Activated CD4-positive, CD25-positive, alpha-beta regulatory T cell treated with anti-CD3 and anti-CD28 coated beads, Interleukin-2, amount 50 U/mL, for 72 hours (primary cell): Measurements from ENCODE around the gene ST7L.

Experiments
- DNase-seq: peaks from one replicate; pipeline ENCODE4 v3.0.0; 2021

ST7L gene

DNA sequence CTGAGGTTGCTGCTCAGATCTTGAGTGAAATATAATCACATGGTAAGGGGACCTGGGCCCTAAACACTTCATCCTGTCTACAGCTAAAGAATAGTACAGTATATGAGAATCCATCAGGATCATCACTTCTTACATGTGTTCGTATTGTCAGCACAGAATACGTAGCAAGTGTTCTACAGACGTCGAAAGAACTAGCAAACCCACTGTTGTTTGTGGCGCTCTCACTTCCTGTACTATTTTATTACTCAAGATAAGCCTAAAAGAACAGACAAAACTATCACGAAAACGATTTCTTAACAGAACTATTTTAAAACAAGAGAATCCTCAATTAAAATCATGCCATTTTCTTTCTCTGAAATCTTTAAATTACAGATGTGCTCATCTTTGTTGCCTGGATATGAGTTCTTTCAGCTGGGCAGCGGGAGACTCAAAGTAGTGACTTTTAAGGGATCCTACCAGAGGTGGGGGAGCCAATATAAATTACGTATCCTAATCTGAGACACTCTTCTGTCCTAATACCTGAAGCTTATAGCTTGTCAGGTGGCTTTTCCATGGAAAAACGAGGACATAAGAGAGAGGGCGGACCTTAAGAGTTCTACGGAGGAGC is 724 bp downstream of the ST7L start:
- no peak for DNase-seq

DNA sequence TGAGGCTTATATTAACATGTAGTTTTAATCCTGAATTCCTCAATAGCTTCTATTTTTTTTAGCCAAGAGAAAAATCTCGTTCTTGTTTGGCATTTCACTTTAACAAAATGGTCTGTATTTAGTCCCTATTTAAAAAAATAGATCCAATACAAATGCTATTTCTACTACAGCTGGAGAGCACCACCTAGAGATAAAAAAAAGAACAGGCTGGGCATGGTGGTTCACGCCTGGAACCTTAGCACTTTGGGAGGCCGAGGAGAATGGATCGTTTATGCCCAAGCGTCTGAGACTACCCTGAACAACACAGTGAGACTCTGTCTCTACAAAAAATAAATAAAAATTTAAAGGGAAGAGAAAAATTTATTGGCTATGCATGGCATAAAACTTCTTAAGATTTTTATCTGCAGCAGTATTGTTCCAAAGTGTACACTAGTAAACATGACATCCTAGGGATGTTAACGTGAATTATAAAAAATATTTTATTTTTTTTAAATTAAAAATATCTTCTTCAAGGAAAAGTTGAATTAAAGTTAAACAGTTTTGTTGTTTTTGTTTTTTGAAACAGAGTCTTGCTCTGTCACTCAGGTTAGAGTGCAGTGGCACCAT is 4.4 kb downstream of the ST7L start:
- no peak for DNase-seq

DNA sequence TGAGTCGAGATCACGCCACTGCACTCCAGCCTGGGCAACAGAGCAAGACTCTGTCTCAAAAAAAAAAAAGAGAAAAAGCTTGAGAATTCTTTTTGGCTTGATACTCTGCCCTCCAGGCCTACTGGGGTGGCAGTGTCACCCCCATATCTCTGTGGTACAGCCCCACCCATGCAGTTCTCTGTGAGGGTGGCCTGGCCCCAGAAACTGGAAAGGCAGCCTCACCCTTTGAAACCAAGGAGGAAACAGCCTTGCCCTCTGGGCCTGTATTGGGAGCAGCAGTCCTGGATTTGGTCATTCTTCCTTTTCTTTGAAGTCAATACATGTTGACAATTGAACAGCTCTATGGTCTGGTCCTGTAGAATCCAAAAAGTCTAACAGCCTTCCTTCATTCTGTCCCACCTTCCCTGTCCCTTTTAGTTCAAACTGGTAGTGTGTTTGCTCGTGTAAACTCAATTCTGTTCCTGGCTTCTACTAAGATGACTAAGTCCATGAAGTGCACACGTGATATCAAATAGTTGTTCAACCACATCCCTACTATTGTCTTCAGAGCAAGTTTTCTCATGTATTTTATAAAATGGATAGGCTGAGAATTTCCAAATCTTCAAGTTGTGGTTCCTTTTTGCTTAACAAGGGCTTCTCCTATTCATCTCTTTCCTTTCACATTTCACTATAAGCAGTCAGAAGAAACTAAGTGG is 13.2 kb downstream of the ST7L start:
- DNase-seq: no peak

DNA sequence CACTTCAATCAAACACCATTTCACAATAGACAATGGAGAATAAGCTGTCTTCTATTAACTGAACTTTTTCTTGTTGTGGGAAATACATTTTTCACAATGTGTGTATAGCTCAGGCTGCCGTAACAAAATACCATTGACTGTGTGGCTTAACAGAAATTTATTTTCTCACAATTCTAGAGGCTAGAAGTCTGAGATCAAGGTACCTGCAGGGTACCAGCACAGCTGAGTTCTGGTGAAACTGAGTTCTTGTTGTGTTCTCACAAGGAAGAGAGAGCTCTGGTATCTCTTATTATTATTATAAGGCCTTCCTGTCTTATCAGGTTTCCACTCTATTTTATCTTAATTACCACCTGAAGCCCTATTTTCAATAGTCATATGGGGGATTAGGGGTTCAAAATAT is 15.4 kb downstream of the ST7L start:
- no peak for DNase-seq

DNA sequence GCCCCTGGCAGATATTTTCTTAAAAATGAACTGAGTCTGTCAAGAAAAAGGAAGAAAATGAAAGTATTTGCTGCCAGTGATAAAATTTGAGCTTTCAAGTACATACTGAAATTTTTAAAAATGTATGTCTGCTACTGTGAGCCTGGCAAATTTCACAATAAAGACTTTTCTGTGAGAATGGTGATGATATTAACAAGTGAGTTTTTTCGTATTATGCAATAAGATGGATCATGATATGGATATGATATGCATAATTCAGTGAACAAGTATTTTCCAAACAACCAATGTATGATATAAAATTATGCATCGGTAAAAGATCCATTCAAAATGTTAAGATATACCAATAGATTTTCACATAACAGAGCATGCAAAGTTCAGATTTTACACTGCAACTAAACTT is 15.9 kb downstream of the ST7L start:
- DNase-seq: no peak

DNA sequence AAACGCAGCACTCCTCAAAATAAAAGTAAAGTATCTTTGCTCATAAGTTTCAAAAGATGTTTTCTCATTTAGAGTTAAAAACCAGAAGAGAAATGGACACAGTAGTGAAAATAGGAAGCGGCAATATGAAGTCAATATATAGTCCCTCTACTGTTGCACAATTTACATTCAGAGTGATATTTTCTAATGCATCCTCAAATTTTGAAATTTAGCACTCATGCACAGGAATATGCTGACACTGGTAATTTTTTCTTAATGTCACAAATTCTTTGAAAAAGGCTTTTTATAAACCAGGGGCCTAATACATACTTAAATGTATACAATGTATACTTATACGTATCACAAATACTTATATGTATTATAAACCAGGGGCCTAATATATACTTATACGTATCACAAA is 19.5 kb downstream of the ST7L start:
- DNase-seq: no peak

DNA sequence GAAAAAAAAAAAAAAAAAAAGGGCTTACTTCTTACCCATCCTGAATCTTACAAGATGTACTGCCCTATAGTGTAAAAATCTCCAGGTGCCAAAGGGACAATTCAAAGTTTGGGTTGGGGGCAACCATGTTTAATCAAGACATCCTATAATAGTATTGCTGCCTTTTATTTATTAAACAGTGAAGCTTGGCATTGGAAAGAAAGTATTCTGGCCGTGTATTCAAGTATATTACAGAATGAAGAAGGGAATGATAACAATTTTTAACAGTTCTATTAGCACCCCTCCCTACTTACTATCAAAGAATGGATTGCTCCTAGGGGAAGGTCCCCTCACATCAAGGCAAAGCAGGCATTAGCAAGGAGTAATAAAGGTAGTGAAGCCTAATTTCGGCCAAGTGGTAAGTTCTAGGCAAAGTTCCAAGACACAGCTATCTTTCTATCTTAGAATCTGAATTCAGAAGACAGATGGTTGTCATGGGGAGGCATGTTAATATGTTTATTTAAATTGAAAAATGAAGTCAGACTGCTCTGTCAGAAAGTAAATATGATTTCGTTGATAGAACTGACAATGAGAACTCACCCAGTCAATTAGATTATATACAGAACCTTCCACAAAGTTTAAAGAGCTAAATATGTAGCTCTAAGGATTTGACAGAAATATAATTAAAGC is 24.6 kb downstream of the ST7L start:
- DNase-seq: no peak

DNA sequence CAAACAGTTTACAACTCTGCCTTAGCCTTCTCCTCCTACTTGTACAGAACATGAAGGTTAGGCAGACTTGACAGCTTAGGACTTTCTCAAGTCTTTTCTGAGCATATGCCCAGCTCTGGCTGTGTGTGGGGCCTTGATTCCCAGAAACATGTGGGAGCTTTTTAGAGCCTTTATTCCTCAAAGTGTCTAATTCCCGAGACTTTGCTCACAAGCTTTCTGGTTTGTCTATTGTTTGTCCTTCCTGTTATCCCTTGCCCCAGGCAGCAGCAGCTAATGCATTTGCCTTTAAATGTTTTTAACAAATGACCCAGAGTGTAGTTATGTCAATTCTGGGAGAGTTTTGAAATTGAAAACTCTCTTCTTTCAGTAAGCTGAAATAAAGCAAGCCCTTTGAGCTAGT is 29.2 kb downstream of the ST7L start:
- DNase-seq: no peak

DNA sequence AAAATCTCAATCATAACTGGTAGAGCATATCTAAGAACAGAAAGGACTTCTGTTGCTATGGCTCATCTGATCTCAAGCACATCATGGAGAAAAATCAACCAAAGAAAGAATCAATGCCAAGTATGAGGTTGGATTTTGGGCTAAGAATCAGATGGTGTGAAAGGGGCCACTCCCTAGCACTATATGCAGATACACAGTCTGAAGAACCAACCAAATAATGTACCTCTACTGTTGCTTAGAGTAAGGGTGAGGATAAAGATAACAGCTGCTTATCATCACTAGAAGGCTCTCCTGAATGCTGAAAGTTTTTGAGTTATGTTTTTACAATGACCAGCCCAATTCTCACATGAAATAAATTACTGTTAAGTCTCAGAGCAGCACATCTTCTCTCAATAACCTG is 35.6 kb downstream of the ST7L start:
- no peak for DNase-seq

DNA sequence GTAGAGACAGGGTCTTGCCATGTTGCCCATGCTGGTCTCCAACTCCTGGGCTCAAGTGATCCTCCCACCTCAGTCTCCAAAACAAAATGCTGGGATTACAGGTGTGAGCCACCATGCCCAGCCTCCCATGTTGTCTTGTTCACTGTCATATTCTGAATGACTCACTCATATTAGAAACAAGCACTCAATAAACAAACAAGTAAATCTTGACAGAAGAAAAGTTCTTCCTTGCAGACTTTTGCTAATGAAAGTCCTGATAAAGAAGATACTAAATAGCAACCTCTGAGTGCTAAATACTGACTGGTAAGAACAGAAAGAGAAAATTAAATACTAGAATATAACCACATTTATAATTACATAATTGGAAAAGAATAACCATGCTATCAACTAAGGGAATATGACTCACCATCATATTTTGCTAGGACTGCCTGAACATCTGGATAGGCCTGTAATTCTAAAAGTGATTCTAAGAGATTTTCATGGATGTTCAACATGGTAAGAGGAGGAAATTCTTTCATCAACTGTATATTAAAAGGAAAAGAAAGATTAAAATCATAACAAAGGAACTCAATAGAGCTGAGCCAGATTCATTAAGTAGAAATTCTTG is 37.3 kb downstream of the ST7L start:
- DNase-seq: no peak

DNA sequence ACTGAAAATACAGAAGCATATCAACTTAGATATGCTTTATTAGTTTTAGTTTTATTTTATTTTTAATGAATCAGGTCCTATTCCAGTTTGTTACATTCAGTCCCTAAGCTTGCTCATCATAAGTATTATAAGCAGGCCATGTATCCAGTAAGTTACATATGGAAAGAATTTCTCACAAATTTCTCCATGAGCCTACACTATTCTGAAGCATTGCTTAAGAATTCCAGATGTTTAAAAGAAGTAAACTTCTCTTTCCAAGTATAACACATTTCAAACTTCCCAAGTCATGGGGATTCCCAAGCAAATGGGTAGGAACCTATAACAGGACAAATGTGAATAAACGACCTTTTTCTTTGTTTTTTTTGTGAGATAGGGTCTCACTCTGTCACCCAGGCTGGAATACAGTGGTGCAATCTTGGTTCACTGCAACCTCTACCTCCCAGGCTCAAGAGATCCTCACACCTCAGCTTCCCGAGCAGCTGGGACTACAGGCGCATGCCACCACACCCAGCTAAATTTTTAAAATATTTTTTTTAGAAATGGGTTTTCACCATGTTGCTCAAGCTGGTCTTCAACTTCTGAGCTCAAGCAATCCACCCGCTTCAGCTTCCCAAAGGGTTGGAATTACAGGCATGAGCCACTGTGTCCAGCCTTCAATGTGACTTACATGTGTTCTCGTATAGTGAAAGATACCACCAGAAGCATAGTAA is 39.0 kb downstream of the ST7L start:
- DNase-seq: no peak

DNA sequence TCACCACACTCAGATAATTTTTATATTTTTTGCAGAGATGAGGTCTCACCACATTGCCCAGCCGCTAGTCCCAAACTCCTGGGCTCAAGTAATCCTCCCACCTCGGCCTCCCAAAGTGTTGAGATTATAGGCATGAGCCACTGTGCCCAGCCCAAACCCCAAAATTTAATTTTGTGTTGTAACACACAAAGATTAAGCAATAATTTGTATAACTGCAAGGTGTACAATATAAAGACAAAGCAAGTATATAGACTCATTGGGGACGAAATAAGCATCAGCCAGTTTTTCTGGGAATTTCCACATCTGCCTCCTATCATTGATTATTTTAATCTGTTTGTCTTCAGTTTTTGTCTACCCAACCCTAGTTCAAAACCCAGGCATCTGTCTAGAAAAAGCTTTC is 42.7 kb downstream of the ST7L start:
- DNase-seq: no peak

DNA sequence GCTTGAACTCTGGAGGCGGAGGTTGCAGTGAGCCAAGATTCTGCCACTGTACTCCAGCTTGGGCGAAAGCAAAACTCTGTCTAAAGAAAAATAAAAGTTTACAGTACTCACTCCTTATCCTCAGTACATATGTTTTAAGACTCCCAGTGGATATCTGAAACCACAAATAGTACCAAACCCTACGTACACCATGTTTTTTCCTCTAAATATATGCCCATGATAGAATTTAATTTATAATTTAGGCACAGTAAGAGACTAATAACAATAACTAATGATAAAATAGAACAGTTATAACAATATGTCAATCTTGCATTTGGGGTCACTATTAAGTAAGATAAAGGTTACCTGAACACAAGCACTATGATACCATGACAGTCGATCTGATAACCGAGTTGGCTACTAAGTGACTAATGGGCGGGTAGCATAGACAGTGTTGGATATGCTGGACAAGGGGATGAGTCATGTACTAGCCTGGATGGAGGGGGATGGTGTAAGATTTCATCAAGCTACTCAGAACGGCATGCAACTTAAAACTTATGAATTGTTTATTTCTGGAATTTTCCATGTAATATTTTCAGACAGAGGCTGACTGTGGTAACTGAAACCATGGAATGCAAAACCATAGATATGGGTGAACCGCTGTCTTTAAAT is 43.7 kb downstream of the ST7L start:
- no peak for DNase-seq

DNA sequence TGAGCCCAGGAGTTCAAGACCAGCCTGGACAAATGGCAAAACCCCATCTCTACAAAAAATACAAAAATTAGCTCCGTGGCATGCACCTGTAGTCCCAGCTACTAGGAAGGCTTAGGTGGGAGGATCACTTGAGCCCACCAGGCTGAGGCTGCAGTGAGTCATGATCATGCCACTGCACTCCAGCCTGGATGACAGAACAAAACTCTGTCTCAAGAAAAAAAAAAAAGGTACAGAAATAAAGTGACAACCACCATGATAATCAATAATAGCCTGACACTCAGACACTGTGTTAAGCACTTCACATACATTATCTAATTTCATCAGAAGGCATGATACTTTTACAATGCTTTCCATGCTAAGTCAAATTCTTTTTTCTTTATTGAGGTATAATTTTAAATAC is 53.1 kb downstream of the ST7L start:
- no peak for DNase-seq

DNA sequence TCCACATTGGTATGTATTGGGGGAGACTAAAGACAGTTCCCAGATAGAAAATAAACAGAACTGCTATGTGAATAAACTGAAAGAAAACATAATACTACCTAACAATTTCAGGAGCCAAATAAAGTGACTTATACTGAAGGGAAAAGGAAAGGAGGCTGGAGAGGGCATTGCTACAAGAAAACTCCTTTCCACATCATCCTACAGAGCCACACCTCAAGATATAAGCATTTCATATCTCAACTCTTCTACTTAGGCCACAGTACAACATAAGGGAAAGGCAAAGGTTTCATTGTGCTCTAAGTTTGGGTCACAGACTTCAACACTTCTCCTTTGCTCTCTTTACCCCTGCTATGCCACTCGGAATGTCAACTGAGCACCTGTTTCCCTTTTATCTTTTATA is 54.9 kb downstream of the ST7L start:
- DNase-seq: no peak

DNA sequence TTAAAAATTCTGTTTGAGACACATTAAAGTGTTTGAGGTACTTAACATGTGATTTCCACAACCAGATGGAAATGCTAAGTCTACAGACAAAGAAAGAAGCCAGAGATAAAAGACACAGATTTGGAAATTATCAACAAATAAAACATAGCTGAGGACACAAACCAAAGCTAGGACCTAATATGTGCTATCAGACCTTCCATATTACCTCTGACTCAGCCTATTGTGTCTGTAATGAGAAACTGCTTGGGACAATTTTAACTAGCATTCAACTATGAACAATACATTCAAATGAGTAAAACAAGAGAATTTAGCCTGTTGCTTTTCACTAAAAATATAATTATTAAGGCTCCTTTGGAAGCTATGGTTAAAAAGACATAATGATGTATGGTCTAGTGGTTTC is 55.6 kb downstream of the ST7L start:
- no peak for DNase-seq

DNA sequence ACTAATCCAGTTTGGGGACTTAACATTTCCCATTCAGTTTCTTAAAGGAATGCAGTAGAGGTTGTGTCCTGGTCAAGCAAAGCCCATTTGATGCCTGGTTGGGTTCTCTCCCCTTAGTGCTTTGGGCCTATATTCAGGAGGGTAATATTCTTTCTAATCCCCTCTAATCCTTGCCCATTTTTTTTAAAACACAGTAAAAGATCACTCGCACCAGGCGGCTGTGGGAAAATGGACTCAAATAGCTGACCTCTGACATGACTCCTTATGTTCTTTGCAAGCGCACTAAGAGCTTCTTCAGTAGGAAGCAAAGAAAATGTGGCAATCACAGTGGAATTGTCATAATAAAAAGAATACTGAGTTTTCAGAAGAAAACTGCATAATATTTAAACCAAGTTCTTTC is 60.3 kb downstream of the ST7L start:
- no peak for DNase-seq

DNA sequence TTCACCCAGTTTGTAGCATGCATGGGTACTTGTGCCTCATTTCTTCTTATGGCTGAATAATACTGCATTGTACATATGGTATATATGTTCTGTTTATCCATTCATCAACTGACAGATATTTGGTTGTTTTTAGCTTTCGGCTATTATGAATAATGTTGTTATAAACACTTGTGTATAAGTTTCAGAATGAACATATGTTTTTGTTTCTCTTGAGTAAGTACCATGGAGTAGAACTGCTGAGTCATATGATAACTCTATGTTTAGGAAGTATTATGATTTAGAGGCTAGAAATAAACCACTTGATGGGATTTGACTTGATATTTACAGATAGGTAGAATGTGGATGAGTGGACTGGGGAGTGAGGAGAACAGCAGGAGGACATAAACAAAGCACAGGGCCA is 61.6 kb downstream of the ST7L start:
- DNase-seq: no peak

DNA sequence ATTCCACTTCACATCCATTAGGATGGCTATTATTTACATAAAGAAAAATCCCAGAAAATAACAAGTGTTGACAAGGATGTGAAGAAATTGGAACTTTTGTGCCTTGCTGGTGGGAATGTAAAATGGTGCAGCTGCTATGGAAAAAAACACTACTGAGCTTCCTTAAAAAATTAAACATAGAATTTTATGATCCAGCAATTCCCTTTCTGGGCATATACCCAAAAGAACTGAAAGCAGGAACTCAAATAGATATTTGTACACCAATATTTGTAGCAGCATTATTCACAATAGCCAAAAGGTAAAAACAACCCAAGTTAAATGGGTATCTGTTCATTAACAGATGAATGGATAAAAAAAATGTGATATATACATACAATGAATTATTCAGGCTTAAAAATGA is 64.5 kb downstream of the ST7L start:
- DNase-seq: no peak

DNA sequence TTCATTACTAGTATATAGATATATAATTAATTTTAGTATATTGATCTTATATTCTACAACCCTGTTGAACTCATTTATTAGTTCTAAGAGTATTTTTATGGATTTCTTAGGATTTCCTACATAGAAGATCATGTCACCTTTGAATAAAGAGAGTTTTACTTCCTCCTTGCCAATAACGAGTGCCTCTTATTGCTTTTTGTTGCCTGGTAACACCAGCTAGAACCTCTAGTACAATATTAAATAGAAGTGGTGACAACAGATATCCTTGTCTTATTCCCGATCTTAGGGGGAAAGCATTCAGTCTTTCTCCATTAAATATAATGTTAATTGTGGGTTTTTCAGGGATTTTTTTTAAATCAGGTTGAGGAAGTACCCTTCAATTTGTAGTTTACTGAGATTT is 69.4 kb downstream of the ST7L start:
- no peak for DNase-seq

DNA sequence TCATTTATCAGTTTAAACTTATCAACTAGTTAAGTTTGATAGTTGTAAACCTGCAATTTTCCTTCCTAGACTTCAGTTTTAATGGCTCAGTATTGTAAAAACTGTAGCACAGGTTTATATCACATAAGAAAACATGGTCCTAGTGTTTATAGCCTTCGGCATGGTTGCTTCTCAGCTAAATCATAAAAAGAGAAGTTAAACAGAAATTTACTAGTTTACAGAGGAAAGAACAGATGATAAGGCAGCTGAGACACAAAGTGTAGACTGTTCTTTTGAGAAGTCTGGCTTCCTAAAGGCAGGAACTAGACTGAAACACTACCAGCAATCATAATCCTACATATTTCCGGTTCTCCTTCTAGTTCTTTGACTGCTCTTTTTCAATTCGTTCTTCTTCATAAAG is 70.4 kb downstream of the ST7L start:
- DNase-seq: no peak

DNA sequence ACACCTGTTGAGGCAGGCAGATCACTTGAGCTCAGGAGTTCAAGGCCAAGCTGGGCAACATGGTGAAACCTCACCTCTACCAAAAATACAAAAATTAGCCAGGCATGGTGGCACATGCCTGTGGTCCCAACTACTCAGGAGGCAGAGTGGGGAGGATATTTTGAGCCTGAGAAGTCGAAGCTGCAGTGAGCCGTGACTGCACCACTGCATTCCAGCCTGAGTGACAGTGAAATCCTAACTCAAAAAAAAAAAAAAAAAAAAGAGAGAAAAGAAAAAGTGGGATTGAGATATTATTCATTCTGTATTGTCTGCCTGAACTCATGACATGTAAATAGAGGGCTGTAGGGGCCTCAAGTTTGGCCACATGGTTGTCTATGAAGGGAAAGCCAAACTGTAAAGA is 72.9 kb downstream of the ST7L start:
- DNase-seq: no peak

DNA sequence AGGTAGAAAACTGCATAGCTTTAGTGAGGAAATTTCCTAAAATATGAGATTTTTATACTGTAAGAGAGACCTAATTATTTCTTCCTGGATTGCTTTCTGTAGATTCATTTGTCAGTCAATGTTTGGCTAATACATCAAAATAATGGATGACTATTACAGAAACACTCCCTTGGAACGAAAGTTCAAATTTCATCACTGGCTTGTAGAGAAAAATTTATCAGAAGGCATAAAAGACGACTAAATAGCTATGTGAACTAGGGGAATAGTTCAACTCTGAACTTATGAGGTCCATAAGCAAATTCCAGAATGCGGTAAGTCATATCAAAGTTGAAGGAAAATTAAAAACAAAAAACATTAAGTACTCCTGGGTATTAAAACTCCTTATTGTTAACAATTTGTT is 74.2 kb downstream of the ST7L start:
- DNase-seq: no peak
